Activated CD4-positive, alpha-beta T cell treated with anti-CD3 and anti-CD28 coated beads, Interleukin-2, Interleukin-4, amounts not matched to agents 100 ng/mL and 50 ng/mL, durations not matched to agents 16 hours and 8 hours (primary cell): ENCODE results near the gene MAP2K1.
A peak's percentile ranks its signal among the peaks of the same experiment; 100 is the strongest.
"Not testable (repeated sequence)": the region's sequence is repeated elsewhere in the genome, so short reads cannot be mapped to it uniquely, and the experiment has no call there.

Source experiments
- DNase-seq: peaks from one replicate; pipeline ENCODE4 v3.0.0-alpha.2; 2020; ENCODE audit warnings: low spot score

MAP2K1 gene

GRCh38 chr15:66476535-66476934 is 89.8 kb downstream of the MAP2K1 start:
- DNase-seq: no peak

GRCh38 chr15:66477011-66477410 is 90.3 kb downstream of the MAP2K1 start:
- no peak for DNase-seq

- no peak for DNase-seq
Observed at GRCh38 chr15:66480267-66480666, 93.6 kb downstream of the MAP2K1 start.

- no peak for DNase-seq
Observed at GRCh38 chr15:66481107-66481856, 94.6 kb downstream of the MAP2K1 start.

- DNase-seq: no peak
Observed at GRCh38 chr15:66482539-66482938, 95.8 kb downstream of the MAP2K1 start.

- no peak for DNase-seq
Observed at GRCh38 chr15:66483131-66483566, 96.4 kb downstream of the MAP2K1 start.

- no peak for DNase-seq
Observed at GRCh38 chr15:66484539-66485112, 97.9 kb downstream of the MAP2K1 start.

- DNase-seq: no peak
Observed at GRCh38 chr15:66486887-66487286, 100.2 kb downstream of the MAP2K1 start.

GRCh38 chr15:66488525-66488924 is 101.8 kb downstream of the MAP2K1 start:
- DNase-seq: no peak

GRCh38 chr15:66489179-66489791 is 102.6 kb downstream of the MAP2K1 start:
- DNase-seq: no peak

GRCh38 chr15:66491846-66492245 is 105.1 kb downstream of the MAP2K1 start:
- no peak for DNase-seq

- DNase-seq: no peak
Observed at GRCh38 chr15:66494262-66494661, 107.5 kb downstream of the MAP2K1 start.

- DNase-seq: no peak
Observed at GRCh38 chr15:66496951-66497501, 110.3 kb downstream of the MAP2K1 start.

- DNase-seq: peak; percentile 97
Observed at GRCh38 chr15:66497502-66498455, 111.1 kb downstream of the MAP2K1 start, which contains the start of gene SNAPC5. Gene SNAPC5 (minus strand): TSS chr15:66497762. CDS start chr15:66497731, 31 bp downstream.

GRCh38 chr15:66498501-66499386 is 112.0 kb downstream of the MAP2K1 start:
- DNase-seq: peak; percentile 50

- DNase-seq: not testable (repeated sequence)
Observed at GRCh38 chr15:66500346-66500745, 113.6 kb downstream of the MAP2K1 start.

GRCh38 chr15:66502491-66502890 is 115.8 kb downstream of the MAP2K1 start:
- no peak for DNase-seq

GRCh38 chr15:66503041-66503648 is 116.4 kb downstream of the MAP2K1 start:
- DNase-seq: not testable (repeated sequence)

- no peak for DNase-seq
Observed at GRCh38 chr15:66503780-66504562, 117.3 kb downstream of the MAP2K1 start.
